HFFc6 (cell line): ENCODE results near the gene AUTS2. TPM values are rescaled to one million over a fixed set of nuclear protein-coding genes. Genes with fewer than 3 reads are reported as not detected.

Experiments
- DNase-seq: peaks from one replicate; pipeline ENCODE4 v3.0.0-alpha.2; 2018
- H3K27ac Mint-ChIP-seq: 2 replicates; pipeline ENCODE4 v1.8.0; 2020; ENCODE audit warnings: mild to moderate bottlenecking, mixed read lengths
- H3K27me3 Mint-ChIP-seq: 2 replicates; pipeline ENCODE4 v1.8.0; 2021; ENCODE audit warnings: mild to moderate bottlenecking, moderate library complexity, mixed read lengths; ENCODE audit not compliant: insufficient read depth
- H3K36me3 Mint-ChIP-seq: 2 replicates; pipeline ENCODE4 v1.8.0; 2021; ENCODE audit warnings: low read depth, mixed read lengths
- H3K4me1 Mint-ChIP-seq: 2 replicates; pipeline ENCODE4 v1.8.0; 2020; ENCODE audit warnings: low read depth, mixed read lengths
- H3K4me3 Mint-ChIP-seq: 2 replicates; pipeline ENCODE4 v1.8.0; 2020; ENCODE audit warnings: mild to moderate bottlenecking, moderate library complexity, mixed read lengths
- H3K9me3 Mint-ChIP-seq: 2 replicates; pipeline ENCODE4 v1.8.0; 2020; ENCODE audit warnings: mild to moderate bottlenecking, mixed read lengths
- CTCF ChIP-seq: fragments of 200-600 bp; sonication (generic); IDR thresholded peaks from 2 replicates; pipeline ENCODE4 v1.5.0; 2021; ENCODE audit warnings: antibody characterized with exemption, mild to moderate bottlenecking
- total RNA-seq, 6 experiments: library from RNA; stranded (reverse); fragmentation: NEBNext Ultra II Directional; extraction: Animal tissue kit (Norgen Biotek cat#: 25700); gene quantifications; 2 replicates in 1 of 6; 3 replicates in 5 of 6; pipeline ENCODE4 v1.2.3, GENCODE V29; 2021

Gene AUTS2
- total RNA-seq, 6 experiments from 2014 or later: 0.02 to 0.19 (median 0.16) TPM; not detected in 2

- no peaks in the 10 kb centered on the region; the same call in 1 of the 2 replicates for H3K27me3 Mint-ChIP-seq
- DNase-seq: no peak
- H3K4me1 Mint-ChIP-seq: no peaks in the 10 kb centered on the region
- TF ChIP-seq CTCF: no peak
- H3K36me3 Mint-ChIP-seq: no peaks in the 10 kb centered on the region
- H3K9me3 Mint-ChIP-seq: peaks cover 42% of the 10 kb centered on the region
- H3K27ac Mint-ChIP-seq: no peak overlapping the region
- H3K4me3 Mint-ChIP-seq: no peak overlapping the region
These were observed 1181.0 kb downstream of the AUTS2 start for GRCh38 chr7:70779321-70779720.

GRCh38 chr7:70781922-70782311, 1183.6 kb downstream of the AUTS2 start:
- DNase-seq: no peak
- H3K4me3 Mint-ChIP-seq: no peak overlapping the region
- no peaks in the 10 kb centered on the region for H3K4me1 Mint-ChIP-seq
- H3K27ac Mint-ChIP-seq: no peak overlapping the region
- no peak for TF ChIP-seq CTCF
- peaks cover 59% of the 10 kb centered on the region for H3K9me3 Mint-ChIP-seq
- H3K27me3 Mint-ChIP-seq: no peaks in the 10 kb centered on the region
- peaks cover 4% of the 10 kb centered on the region; the same call in 1 of the 2 replicates for H3K36me3 Mint-ChIP-seq

- Mint-ChIP-seq H3K4me3 (no peak overlapping the region), H3K27ac (no peak overlapping the region), H3K9me3 (peaks cover 63% of the 10 kb centered on the region), H3K4me1 (no peaks in the 10 kb centered on the region), H3K27me3 (no peaks in the 10 kb centered on the region), H3K36me3 (peaks cover 4% of the 10 kb centered on the region; the same call in 1 of the 2 replicates)
- no peak for TF ChIP-seq CTCF
- no peak for DNase-seq
These were observed 1184.5 kb downstream of the AUTS2 start for GRCh38 chr7:70782796-70783195.

- H3K27me3 Mint-ChIP-seq: no peaks in the 10 kb centered on the region
- H3K4me1 Mint-ChIP-seq: no peaks in the 10 kb centered on the region
- TF ChIP-seq CTCF: no peak
- H3K27ac Mint-ChIP-seq: no peak overlapping the region
- no peak for DNase-seq
- H3K36me3 Mint-ChIP-seq: peaks cover 4% of the 10 kb centered on the region; the same call in 1 of the 2 replicates
- peaks cover 51% of the 10 kb centered on the region for H3K9me3 Mint-ChIP-seq
- H3K4me3 Mint-ChIP-seq: no peak overlapping the region
These were observed 1187.2 kb downstream of the AUTS2 start for GRCh38 chr7:70785427-70785826.

GRCh38 chr7:70786076-70786475, 1187.8 kb downstream of the AUTS2 start:
- Mint-ChIP-seq H3K4me3 (no peak overlapping the region), H3K9me3 (peaks cover 52% of the 10 kb centered on the region), H3K4me1 (no peaks in the 10 kb centered on the region), H3K36me3 (peaks cover 8% of the 10 kb centered on the region; the same call in 1 of the 2 replicates), H3K27ac (no peak overlapping the region), H3K27me3 (no peaks in the 10 kb centered on the region)
- no peak for DNase-seq
- no peak for TF ChIP-seq CTCF

GRCh38 chr7:70787286-70787685, 1189.0 kb downstream of the AUTS2 start:
- Mint-ChIP-seq H3K27ac (no peak overlapping the region), H3K4me3 (no peak overlapping the region), H3K4me1 (no peaks in the 10 kb centered on the region), H3K36me3 (peaks cover 9% of the 10 kb centered on the region; the same call in 1 of the 2 replicates), H3K27me3 (no peaks in the 10 kb centered on the region), H3K9me3 (peaks cover 50% of the 10 kb centered on the region)
- no peak for DNase-seq
- TF ChIP-seq CTCF: no peak
